Osteocyte (in vitro differentiated cells): Measurements from ENCODE around the gene AMBRA1. TPM values are rescaled to one million over a fixed set of nuclear protein-coding genes. Genes with fewer than 3 reads are reported as not detected.

Experiments used
- DNase-seq: peaks from one replicate; pipeline ENCODE4 v3.0.0; 2021; ENCODE audit warnings: mixed read lengths; ENCODE audit not compliant: unreplicated experiment; ENCODE audit errors: extremely low spot score
- H3K27ac Mint-ChIP-seq: one replicate; pipeline ENCODE4 v1.8.0; 2021; ENCODE audit warnings: mild to moderate bottlenecking, mixed read lengths; ENCODE audit not compliant: unreplicated experiment
- H3K27me3 Mint-ChIP-seq: one replicate; pipeline ENCODE4 v1.8.0; 2021; ENCODE audit warnings: mixed read lengths; ENCODE audit not compliant: unreplicated experiment
- H3K36me3 Mint-ChIP-seq: one replicate; pipeline ENCODE4 v1.8.0; 2021; ENCODE audit warnings: mixed read lengths; ENCODE audit not compliant: unreplicated experiment
- H3K4me1 Mint-ChIP-seq: one replicate; pipeline ENCODE4 v1.8.0; 2021; ENCODE audit warnings: mixed read lengths; ENCODE audit not compliant: unreplicated experiment
- H3K4me3 Mint-ChIP-seq: one replicate; pipeline ENCODE4 v1.8.0; 2021; ENCODE audit warnings: mild to moderate bottlenecking, moderate library complexity, mixed read lengths; ENCODE audit not compliant: unreplicated experiment
- H3K9me3 Mint-ChIP-seq: one replicate; pipeline ENCODE4 v1.8.0; 2021; ENCODE audit warnings: mixed read lengths; ENCODE audit not compliant: unreplicated experiment
- CTCF ChIP-seq: fragments of 200-600 bp; sonication (generic); IDR thresholded peaks from 2 replicates; pipeline ENCODE4 v1.5.0; 2021; ENCODE audit warnings: antibody characterized with exemption, mild to moderate bottlenecking, moderate library complexity
- total RNA-seq: library from RNA; stranded (reverse); gene quantifications from 2 replicates; pipeline ENCODE4 v1.2.1, GENCODE V29; 2021

AMBRA1 gene
- total RNA-seq, 1 donor from 2014 or later: 32.1 TPM

- Mint-ChIP-seq H3K36me3 (peaks cover 10% of the 10 kb centered on the region), H3K4me1 (peaks cover 10% of the 10 kb centered on the region), H3K4me3 (no peak overlapping the region), H3K9me3 (no peaks in the 10 kb centered on the region), H3K27ac (no peak overlapping the region), H3K27me3 (no peaks in the 10 kb centered on the region)
- no peak for DNase-seq
- TF ChIP-seq CTCF: no peak
Measured at GRCh38 chr11:46397526-46397925, 196.3 kb downstream of the AMBRA1 start.

GRCh38 chr11:46393759-46394158 is 200.1 kb downstream of the AMBRA1 start:
- H3K36me3 Mint-ChIP-seq: peaks cover 9% of the 10 kb centered on the region
- H3K9me3 Mint-ChIP-seq: no peaks in the 10 kb centered on the region
- no peak overlapping the region for H3K4me3 Mint-ChIP-seq
- H3K27me3 Mint-ChIP-seq: peaks cover 15% of the 10 kb centered on the region
- TF ChIP-seq CTCF: no peak
- H3K4me1 Mint-ChIP-seq: peaks cover 25% of the 10 kb centered on the region
- H3K27ac Mint-ChIP-seq: no peak overlapping the region
- DNase-seq: no peak

- TF ChIP-seq CTCF: no peak
- H3K36me3 Mint-ChIP-seq: peaks cover 9% of the 10 kb centered on the region
- peak overlapping the region; percentile 81 for H3K4me3 Mint-ChIP-seq
- H3K27ac Mint-ChIP-seq: no peak overlapping the region
- DNase-seq: no peak
- H3K27me3 Mint-ChIP-seq: peaks cover 19% of the 10 kb centered on the region
- H3K9me3 Mint-ChIP-seq: no peaks in the 10 kb centered on the region
- H3K4me1 Mint-ChIP-seq: peaks cover 25% of the 10 kb centered on the region
Measured at GRCh38 chr11:46393231-46393616, 200.6 kb downstream of the AMBRA1 start.

- peaks cover 8% of the 10 kb centered on the region for H3K36me3 Mint-ChIP-seq
- TF ChIP-seq CTCF: no peak
- H3K9me3 Mint-ChIP-seq: no peaks in the 10 kb centered on the region
- peak; percentile 95 for DNase-seq
- H3K4me1 Mint-ChIP-seq: peaks cover 25% of the 10 kb centered on the region
- H3K27ac Mint-ChIP-seq: peak overlapping the region; percentile 36
- H3K4me3 Mint-ChIP-seq: peak overlapping the region; percentile 81
- peaks cover 23% of the 10 kb centered on the region for H3K27me3 Mint-ChIP-seq
Measured at GRCh38 chr11:46392421-46393230, 201.2 kb downstream of the AMBRA1 start.

- Mint-ChIP-seq H3K4me3 (peak within 1 kb of the TSS; percentile 81), H3K36me3 (peaks cover 5% of the 10 kb centered on the region), H3K27ac (peak within 1 kb of the TSS; percentile 36), H3K9me3 (no peaks in the 10 kb centered on the region), H3K27me3 (peaks cover 28% of the 10 kb centered on the region), H3K4me1 (peaks cover 25% of the 10 kb centered on the region)
- peak; percentile 63 for TF ChIP-seq CTCF
- DNase-seq: no peak
Measured at GRCh38 chr11:46391578-46392420, 202.0 kb downstream of the AMBRA1 start, which contains the start of gene CHRM4. Gene CHRM4, minus strand, starts transcription at chr11:46391776. Its CDS starts 5,219 bp downstream, at chr11:46386557.
